ENCODE data around the gene PGLYRP4.

DNA sequence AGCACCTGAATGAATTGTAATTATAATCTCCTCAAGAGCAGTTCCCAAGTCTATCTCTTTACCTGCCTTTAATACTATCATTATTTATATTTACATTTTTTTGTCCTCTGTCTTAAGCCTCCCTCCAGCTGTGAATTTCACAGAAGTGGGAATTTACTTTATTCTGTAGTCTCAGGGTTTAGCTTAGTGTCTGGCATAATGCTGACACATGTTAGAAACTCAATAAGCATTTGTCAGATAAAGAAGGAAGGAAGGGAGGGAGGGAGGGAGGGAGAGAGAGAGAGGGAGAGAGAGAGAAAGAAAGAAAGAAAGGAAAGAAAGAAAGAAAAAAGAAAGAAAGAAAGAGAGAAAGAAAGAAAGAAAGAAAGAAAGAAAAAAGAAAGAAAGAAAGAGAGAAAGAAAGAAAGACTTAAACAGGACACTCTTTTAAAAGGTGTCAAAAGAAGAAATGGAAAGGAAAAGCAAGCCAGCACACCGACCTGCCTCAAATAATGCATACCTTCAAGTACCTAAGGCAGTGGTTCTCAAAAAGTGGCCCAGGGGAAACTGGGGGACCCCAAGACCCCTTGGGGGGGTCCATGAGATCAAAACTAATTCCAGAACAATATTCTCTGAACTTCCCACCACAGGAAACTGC is 1.8 kb upstream of the PGLYRP4 start:
- TF ChIP-seq, protein P1, sequence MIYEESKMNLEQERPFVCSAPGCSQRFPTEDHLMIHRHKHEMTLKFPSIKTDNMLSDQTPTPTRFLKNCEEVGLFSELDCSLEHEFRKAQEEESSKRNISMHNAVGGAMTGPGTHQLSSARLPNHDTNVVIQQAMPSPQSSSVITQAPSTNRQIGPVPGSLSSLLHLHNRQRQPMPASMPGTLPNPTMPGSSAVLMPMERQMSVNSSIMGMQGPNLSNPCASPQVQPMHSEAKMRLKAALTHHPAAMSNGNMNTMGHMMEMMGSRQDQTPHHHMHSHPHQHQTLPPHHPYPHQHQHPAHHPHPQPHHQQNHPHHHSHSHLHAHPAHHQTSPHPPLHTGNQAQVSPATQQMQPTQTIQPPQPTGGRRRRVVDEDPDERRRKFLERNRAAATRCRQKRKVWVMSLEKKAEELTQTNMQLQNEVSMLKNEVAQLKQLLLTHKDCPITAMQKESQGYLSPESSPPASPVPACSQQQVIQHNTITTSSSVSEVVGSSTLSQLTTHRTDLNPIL (CRISPR knock-in tag; IDR thresholded peaks at IDR 0.05; ENCODE audit: low read depth) = no peak
- TF ChIP-seq SNAI2 (CRISPR knock-in tag; IDR thresholded peaks at IDR 0.05) (no peak), ARNTL (CRISPR knock-in tag; IDR thresholded peaks at IDR 0.05; ENCODE audit: borderline replicate concordance, low read depth) (no peak), ZNF70 (CRISPR knock-in tag; IDR thresholded peaks at IDR 0.05) (no peak), ZFP30 (CRISPR knock-in tag; IDR thresholded peaks at IDR 0.05) (no peak), ZNF8 (CRISPR knock-in tag; IDR thresholded peaks at IDR 0.05) (no peak), ZFP3 (CRISPR knock-in tag; IDR thresholded peaks at IDR 0.05) (no peak)
- TF ChIP-seq, protein P2, sequence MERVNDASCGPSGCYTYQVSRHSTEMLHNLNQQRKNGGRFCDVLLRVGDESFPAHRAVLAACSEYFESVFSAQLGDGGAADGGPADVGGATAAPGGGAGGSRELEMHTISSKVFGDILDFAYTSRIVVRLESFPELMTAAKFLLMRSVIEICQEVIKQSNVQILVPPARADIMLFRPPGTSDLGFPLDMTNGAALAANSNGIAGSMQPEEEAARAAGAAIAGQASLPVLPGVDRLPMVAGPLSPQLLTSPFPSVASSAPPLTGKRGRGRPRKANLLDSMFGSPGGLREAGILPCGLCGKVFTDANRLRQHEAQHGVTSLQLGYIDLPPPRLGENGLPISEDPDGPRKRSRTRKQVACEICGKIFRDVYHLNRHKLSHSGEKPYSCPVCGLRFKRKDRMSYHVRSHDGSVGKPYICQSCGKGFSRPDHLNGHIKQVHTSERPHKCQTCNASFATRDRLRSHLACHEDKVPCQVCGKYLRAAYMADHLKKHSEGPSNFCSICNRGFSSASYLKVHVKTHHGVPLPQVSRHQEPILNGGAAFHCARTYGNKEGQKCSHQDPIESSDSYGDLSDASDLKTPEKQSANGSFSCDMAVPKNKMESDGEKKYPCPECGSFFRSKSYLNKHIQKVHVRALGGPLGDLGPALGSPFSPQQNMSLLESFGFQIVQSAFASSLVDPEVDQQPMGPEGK (CRISPR knock-in tag; IDR thresholded peaks at IDR 0.05; ENCODE audit: borderline replicate concordance) = no peak

Measured in SK-N-SH treated with all-trans-retinoic acid at 6 μM for 48 hours (cell line).